Lung (tissue), 12 donors: ENCODE measurements around the gene DLL3. TPM values are rescaled to one million over a fixed set of nuclear protein-coding genes. Genes with fewer than 3 reads are reported as not detected.

ENCODE experiments used
- ATAC-seq: fragments of 200-7000 bp; cut with Tn5 transposase; one replicate; pipeline ENCODE4 v1.9.1; 2020; ENCODE audit warnings: moderate number of reproducible peaks; ENCODE audit not compliant: insufficient read depth, low FRiP score
- DNase-seq, 3 donors: peaks; one replicate each; pipeline ENCODE4 v3.0.0-alpha.2; 2013 to 2017
- H3K27ac ChIP-seq, 2 donors: one replicate each; pipeline ENCODE4 v1.5.1; 2013; ENCODE audit warnings: mild to moderate bottlenecking in 2 of 2, moderate library complexity in 2 of 2, control low read depth in 1 of 2, inconsistent platforms in 1 of 2, low read depth in 1 of 2, low read length in 1 of 2
- H3K27me3 ChIP-seq, 3 donors: one replicate each; pipeline ENCODE4 v1.5.1; 2013; ENCODE audit warnings: low read length in 2 of 3; ENCODE audit not compliant: control insufficient read depth in 3 of 3, insufficient read depth in 3 of 3
- H3K36me3 ChIP-seq, 4 donors: one replicate each; pipeline ENCODE4 v1.5.1; 2013; ENCODE audit warnings: low read length in 4 of 4, mild to moderate bottlenecking in 1 of 4, moderate library complexity in 1 of 4; ENCODE audit not compliant: control insufficient read depth in 4 of 4, insufficient read depth in 4 of 4
- H3K4me1 ChIP-seq, 5 donors: one replicate each; pipeline ENCODE4 v1.5.1; 2013; ENCODE audit warnings: low read length in 5 of 5, mild to moderate bottlenecking in 2 of 5, moderate library complexity in 1 of 5; ENCODE audit not compliant: control insufficient read depth in 5 of 5, insufficient read depth in 5 of 5
- H3K4me3 ChIP-seq: one replicate; pipeline ENCODE4 v1.5.1; 2013; ENCODE audit warnings: mild to moderate bottlenecking, control low read depth, moderate library complexity
- H3K9ac ChIP-seq, 2 donors: one replicate each; pipeline ENCODE4 v1.5.1; 2013; ENCODE audit warnings: low read length in 2 of 2, control low read depth in 1 of 2; ENCODE audit not compliant: insufficient read depth in 1 of 2
- H3K9me3 ChIP-seq, 4 donors: one replicate each; pipeline ENCODE4 v1.5.1; 2013; ENCODE audit warnings: low read length in 3 of 4, mild to moderate bottlenecking in 1 of 4, moderate library complexity in 1 of 4; ENCODE audit not compliant: control insufficient read depth in 4 of 4, insufficient read depth in 3 of 4
- WGBS, 2 donors: extraction: QIAGEN DNeasy Blood & Tissue Kit; methylation state at CpG; one replicate each; pipeline ENCODE4 v1.1.7; 2013; 5-methylcytosine and 5-hydroxymethylcytosine counted together
- polyA plus RNA-seq, 2 donors: library from polyadenylated mRNA; stranded (reverse); fragments of 200-250 nt; gene quantifications; one replicate each; pipeline ENCODE4 v1.2.1, GENCODE V29; 2013
- total RNA-seq, 2 donors: library from RNA; depleted of rRNA in 1 of 2; stranded (reverse); fragments of >200 nt in 1 of 2; gene quantifications; one replicate each; pipeline ENCODE4 v1.2.1, GENCODE V29; 2014 to 2021
- TF ChIP-seq, protein P1 (sequence below): IDR thresholded peaks from 2 replicates; pipeline ENCODE4 v1.5.1; 2012; ENCODE audit warnings: mild to moderate bottlenecking; ENCODE audit errors: control extremely low read depth, extremely low read depth
- donor health status: control.
- donor health status: control.
- donor health status: Bipolar disorder and iron deficiency.
- donor health status: healthy.
- donor health status: DM: yes; HTN: yes; CAD: no.

Gene DLL3
- total and polyA plus RNA-seq, 4 donors = 0.07 TPM; not detected in 3

DNA sequence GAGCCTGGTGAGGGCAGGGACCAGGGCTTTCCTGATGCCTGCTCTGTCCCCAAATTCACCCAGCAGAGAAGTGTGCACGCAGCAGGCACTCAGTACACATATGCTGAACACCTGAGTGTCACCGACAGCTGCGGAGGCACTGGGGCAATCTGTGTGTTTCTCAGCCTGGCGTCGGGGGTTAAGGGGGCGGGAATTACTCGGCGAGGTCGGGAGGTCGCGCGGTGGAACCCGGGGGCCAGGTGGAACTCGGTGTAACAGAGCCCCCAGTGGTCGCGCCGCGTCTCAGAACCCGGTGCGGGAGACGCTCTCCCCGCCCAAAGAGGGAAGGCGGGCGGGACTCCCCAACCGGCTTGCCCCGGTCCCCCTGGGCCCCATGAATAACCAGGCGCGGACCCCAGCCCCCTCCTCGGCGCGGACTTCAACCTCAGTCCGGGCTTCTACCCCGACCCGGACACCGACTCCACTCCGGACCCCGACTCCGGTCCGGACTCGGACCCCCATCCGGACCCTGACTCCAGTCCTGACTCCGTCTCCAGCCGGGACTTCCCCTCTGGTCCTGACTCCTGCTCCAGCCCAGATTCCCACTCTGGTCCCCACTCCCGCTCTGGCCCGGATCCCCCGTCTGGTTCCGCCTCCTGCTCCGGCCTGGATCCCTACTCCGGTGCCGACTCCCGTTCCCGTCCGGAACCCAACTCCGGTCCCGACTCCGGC lies 16.2 kb downstream of the DLL3 start, which contains the start of gene SELENOV:
SELENOV (plus strand) TSS at position 300 of the 711 bp plus-strand sequence; CDS start at position 374, 74 bp downstream.
- DNase-seq (peak in 2 of 3 donors; percentile 53 to 57), ATAC-seq (no peak)
- TF ChIP-seq, protein P1, sequence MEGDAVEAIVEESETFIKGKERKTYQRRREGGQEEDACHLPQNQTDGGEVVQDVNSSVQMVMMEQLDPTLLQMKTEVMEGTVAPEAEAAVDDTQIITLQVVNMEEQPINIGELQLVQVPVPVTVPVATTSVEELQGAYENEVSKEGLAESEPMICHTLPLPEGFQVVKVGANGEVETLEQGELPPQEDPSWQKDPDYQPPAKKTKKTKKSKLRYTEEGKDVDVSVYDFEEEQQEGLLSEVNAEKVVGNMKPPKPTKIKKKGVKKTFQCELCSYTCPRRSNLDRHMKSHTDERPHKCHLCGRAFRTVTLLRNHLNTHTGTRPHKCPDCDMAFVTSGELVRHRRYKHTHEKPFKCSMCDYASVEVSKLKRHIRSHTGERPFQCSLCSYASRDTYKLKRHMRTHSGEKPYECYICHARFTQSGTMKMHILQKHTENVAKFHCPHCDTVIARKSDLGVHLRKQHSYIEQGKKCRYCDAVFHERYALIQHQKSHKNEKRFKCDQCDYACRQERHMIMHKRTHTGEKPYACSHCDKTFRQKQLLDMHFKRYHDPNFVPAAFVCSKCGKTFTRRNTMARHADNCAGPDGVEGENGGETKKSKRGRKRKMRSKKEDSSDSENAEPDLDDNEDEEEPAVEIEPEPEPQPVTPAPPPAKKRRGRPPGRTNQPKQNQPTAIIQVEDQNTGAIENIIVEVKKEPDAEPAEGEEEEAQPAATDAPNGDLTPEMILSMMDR = no peak
- no peak within 1 kb of the TSS for H3K4me3 ChIP-seq
- no peaks in the 10 kb centered on the region for H3K36me3 ChIP-seq
- no peak within 1 kb of the TSS for H3K27ac ChIP-seq
- H3K9me3 ChIP-seq = no peaks in the 10 kb centered on the region
- H3K4me1 ChIP-seq = peaks cover 0 to 8% (median 0%) of the 10 kb centered on the region in 5 donors
- WGBS, 2 donors = 1 to 2% methylated on average over 47 to 56 of the region's 56 CpGs
- H3K27me3 ChIP-seq = peaks cover 0 to 38% (median 26%) of the 10 kb centered on the region in 3 donors
- no peak within 1 kb of the TSS for H3K9ac ChIP-seq

DNA sequence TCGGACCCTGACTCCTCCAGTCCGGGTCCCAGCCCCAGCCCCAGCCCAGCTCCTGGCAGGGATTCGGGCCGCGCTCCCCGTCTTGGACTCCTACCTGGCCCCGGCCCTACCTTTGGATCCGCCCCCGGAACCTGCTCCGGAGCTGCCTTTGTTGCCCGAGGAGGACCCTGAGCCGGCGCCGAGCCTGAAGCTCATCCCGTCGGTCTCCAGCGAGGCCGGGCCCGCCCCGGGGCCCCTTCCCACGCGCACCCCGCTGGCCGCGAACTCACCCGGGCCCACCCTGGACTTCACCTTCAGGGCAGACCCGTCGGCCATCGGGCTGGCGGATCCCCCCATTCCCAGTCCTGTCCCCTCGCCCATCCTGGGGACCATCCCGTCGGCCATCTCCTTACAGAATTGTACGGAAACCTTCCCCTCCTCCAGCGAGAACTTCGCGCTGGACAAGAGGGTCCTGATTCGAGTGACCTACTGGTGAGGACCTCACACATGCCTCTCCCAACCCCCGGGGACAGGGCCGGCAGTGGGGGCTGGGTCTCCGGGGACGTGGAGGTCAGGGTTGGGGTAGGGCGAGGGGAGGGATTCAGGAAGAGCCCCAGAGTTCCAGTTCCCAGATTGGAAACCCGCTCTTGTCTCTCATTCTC lies 16.9 kb downstream of the DLL3 start:
- 3 to 4% methylated on average over 44 of the region's 44 CpGs for WGBS, 2 donors
- no peak for ATAC-seq
- no peak for DNase-seq

DNA sequence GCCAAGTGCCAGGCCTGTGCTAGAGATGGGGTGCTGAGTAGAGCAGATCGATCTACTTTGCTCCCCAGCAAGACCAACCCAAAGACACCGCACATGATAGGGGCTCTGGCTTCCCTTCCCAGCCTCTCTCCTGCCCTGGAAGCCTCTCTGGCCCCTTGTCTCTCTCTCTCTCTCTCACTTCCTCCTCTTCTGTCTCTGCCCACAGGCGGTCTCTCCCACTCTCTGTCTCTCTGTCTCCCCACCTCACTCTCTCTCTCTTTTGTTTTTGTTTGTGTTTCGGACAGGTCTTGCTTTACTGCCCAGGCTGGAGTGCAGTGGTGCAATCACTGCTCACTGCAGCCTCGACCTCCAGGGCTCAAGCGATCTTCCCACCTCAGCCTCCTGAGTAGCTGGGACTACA lies 17.5 kb downstream of the DLL3 start:
- WGBS, 2 donors = 43 to 45% methylated on average over 6 of the region's 6 CpGs

More for the DNA sequence above, 16.9 kb downstream of the DLL3 start:
- Histone ChIP-seq H3K36me3 (no peaks in the 10 kb centered on the region), H3K9me3 (no peaks in the 10 kb centered on the region), H3K4me1 (peaks cover 0 to 8% (median 0%) of the 10 kb centered on the region in 5 donors), H3K27me3 (peaks cover 0 to 38% (median 26%) of the 10 kb centered on the region in 3 donors), H3K4me3 (no peak overlapping the region), H3K9ac (no peak overlapping the region), H3K27ac (no peak overlapping the region)
- TF ChIP-seq, protein P1 = no peak

More for the DNA sequence above, 17.5 kb downstream of the DLL3 start:
- no peaks in the 10 kb centered on the region for H3K9me3 ChIP-seq
- TF ChIP-seq, protein P1 = no peak
- peaks cover 0 to 8% (median 0%) of the 10 kb centered on the region in 5 donors for H3K4me1 ChIP-seq
- no peak overlapping the region for H3K27ac ChIP-seq
- no peak for ATAC-seq
- no peak for DNase-seq
- H3K9ac ChIP-seq = no peak overlapping the region
- no peak overlapping the region for H3K4me3 ChIP-seq
- H3K36me3 ChIP-seq = no peaks in the 10 kb centered on the region
- peaks cover 0 to 38% (median 26%) of the 10 kb centered on the region in 3 donors for H3K27me3 ChIP-seq
